GM21526 (cell line): ENCODE measurements around the gene CRBN.

Experiments used
- ATAC-seq: cut with Tn5 transposase; IDR thresholded peaks from one replicate; pipeline ENCODE4 v1.9.1; 2021; ENCODE audit warnings: moderate library complexity; ENCODE audit not compliant: unreplicated experiment, low FRiP score

Gene CRBN

DNA sequence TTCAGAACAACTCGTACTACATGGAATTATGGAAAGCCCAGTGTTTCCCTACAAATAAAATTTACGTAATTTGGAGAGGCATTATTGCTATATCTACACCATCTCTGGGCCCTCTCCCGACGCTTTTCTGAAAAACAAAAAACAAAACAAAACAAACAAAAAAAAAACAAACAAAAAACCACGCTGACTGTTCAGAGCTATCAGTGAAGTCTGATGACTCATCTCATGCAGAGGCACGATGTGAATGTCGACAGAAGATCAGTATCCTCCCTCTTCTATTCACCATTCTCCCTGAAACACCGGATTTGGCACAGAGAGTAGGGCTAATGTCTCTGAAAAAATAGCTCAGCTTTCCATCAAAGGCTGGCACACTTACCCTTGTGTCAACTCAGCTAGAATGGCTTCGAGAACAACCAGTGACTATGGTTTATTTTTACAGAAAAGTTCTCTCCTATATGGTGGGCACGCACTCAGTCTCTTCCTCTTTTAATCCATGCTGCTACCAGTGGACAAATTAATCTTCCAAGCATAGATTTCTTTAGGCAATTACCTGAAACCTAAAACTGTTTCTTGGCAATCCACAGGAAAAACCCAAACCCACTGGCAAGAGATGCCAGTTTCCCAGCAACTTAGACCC lies 1.5 kb downstream of the CRBN start:
- ATAC-seq, result no peak

DNA sequence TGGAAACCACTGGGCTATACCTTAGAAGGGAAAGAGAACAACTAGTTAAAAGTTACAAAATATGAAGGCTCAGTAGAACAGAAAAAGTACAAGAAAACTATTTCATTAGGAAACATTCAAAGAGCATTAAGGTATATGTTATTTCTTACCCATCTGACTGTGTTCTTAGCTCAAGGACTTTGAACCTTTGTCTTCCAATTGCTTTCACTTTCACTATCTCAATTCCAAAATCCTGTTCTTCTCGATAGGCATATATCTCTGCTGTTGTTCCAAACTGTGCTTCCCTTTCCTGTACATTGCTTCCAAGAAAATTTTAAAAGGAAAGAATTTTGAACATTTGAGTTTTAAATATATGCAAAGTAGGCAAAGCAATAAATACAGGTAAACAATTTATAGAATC lies 6.9 kb downstream of the CRBN start:
- no peak for ATAC-seq

DNA sequence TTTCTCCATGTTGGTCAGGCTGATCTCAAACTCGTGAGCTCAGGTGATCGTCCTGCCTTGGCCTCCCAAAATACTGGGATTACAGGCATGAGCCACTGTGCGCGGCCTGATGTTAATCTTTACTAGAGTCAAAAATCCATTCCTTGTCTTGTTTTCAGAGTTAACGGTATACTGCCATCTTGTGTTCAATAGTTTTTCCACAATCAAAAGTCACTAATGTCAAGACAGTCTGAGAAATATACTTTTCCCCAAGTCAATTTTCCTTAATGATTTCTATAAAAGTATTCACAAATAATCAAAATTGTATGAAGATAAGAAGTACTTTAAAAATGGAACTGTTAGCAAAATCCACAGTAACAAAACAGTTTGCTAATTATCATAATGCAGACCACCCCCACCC lies 8.5 kb downstream of the CRBN start:
- ATAC-seq, result no peak

DNA sequence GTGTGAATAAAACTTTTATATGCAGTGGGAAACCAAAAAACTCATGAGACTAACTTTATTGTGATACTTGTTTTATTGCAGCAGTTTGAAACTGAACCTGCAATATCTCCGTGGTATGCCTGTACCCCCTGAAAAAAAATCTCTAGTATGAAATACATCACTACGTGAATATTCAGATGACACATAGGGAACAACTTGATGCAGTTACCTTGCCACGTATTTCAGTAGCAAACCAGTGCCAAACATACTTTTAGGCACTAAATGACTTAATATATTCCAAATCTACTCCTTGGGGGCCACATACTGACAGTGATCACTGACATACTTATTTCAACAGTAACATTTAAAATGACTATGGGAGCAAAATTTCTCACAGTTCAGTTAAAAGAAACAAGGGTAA lies 13.8 kb downstream of the CRBN start:
- no peak for ATAC-seq

DNA sequence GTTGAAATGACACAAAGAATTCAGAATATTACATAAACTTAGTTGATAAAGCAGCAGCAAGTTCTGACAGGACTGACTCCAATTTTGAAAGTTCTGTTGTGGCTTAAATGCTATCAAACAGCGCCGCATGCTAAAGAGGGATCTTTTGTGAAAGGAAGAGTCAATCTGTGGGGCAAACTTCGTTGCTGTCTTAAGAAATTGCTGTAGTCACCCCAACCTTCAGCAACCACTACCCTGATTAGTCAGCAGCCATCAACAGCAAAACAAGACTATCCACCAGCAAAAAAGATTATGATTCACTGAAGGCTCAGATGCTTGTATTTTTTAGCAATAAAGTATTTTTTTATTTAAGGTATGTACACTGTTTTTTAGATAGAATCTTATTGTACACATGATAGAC lies 14.2 kb downstream of the CRBN start:
- no peak for ATAC-seq

DNA sequence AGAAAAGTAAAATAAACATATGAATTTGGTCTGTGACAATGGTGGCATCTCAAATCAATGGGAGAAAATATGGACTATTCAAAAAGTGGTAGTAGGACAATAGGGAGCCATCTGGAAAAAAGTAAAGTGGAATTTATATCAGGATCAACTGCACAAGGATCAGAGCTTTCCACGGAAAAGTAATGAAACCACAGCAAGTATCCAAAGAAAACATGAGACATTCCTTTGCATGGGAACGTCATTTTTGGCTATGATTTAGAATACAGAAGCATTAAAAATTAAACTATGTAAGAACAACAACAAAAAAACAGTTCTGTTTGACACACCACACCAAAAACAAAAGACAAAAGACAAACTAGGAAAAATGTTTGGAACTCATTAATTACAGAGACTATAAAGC lies 18.7 kb downstream of the CRBN start:
- no peak for ATAC-seq

DNA sequence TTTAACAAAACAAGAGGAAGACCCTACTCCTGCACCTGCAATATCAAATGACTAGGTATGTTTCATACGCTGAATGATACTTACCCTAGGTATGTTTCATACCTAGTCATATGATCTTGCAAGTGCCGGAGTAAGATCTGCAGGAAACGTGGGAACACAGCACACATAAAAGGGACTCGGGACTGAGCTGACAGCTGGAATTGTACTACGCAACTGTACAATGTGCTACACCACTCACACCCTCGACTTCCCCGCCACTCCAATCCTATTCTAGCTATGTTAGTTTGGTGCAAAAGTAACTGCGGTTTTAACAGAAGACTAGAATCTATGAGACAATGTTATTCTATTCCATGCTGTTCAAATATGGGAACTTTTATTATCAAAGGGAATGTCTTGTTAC lies 22.0 kb downstream of the CRBN start:
- no peak for ATAC-seq

DNA sequence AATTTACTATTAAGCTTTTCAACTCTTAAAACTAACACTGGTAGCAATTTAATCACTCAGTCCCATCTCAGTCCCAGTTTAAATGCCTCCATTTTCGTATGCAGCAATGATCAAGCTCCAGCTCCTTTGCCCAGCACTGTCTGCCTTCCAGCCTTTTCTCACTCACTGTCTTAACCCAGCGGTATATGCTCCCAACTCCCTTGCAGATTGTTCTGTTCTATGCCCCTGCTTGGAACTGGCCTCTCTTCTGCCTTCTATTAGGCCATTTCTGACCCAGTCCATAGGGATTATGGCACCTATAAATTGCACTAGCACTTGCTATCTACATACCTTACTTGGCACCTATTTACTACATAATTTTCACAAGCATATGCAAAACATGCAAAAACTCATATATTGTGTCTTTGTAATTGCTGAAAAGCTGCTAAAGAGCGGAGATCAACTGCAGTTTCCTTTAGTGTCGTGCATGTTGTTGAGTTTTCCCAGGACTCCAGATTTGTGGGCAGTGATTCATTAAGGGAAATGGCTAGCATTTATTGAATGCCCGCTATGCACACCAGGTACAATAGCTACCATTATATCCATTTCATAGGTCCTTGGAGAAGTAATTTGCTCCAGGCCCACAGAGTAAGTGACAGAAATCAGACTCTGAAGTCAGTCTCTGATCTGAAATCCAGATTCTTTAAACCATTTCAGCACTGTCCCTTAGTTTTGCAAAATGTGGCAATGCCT lies 24.4 kb downstream of the CRBN start:
- no peak for ATAC-seq

DNA sequence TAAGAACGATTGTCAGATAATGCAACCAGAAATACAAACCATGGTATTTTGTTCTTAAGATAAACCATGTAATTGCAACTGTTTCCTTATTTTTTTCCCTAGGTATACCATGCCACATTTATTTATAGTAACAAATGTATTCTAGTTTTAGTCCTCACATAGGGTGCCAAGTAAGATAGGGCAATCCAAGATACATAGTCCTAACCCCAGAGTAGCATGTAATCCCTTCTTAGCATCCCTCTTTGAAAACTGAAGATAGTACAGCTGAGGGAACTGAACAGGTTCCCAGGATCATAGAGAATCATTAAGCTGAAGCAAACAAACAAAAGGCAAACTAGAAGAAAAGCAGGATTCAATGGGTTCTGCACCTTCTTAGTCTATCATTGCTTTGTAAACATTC lies 28.0 kb downstream of the CRBN start:
- ATAC-seq, result no peak

DNA sequence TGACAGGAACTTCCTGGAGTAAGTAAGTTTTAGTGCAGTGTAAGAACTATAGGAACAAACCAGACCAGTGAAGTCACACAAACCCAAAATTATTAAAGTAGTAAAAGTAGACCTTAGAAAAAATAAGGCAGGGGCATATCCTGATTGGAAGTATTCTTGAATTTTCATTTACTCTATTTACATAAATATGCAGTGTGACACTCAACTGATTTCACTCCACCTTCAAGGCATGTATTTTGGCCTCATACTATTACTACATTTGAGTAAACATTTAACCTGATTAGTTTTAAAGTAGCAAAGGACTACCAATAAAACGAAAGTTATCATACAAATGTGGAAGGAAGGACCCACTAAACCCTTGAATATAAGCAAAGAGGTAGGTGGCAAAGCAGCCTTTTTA lies 29.9 kb downstream of the CRBN start:
- ATAC-seq, result no peak

DNA sequence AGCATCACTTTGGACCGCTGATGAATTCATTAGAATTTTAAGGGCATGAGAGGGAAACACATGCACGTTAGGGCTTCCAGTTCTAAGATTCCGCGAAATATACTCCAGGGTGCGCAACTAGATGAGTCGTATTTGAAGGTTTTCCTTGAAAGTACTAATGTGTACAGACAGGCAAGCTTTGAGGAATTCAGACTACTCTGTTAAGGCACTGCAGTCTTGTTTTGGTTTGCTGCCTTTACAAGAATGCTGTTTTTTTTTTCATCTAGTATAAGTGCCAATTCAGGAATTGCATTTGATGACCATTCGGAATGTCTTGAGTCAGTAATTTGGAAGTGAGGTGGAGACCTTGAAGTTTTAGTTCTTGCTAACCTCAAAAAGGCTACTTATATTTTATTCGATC lies 33.7 kb downstream of the CRBN start:
- ATAC-seq, result no peak

DNA sequence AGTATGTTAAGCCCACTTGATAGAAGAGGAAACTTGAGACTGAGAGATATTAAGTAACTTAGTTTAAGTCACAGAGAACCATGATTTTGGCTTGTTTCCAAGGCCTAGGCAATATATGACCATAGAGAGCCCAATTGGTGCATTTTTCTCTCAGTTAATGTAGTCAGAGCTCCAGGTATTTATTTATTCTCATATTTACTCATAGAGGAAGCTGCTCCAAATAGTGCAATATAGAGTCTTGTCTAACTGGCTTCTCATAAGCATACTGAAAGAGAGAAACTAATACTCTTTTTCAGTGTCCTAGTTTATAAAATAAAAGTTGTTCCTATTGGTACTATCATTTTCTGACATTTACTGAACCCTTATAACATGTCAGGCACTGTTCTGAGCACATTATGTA lies 37.6 kb downstream of the CRBN start:
- ATAC-seq, result no peak

DNA sequence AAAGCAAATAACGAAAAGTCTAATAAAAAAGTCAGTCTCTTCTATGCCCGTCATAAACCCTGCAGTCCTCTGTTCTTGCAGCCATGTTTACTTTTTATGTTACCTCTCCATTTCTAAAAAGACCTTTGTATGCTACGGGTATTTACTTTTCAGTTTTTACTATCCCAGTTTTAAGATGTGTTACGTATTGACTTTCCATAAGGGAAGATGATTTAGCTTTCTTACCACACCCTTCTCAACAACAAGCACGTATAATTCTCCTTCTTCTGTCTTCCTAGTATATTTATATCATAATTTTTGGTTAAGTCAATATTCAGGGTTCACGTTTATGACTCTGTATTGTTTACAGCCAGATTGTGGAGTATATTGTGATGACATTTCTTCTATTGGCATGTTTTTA lies 42.0 kb downstream of the CRBN start:
- no peak for ATAC-seq

DNA sequence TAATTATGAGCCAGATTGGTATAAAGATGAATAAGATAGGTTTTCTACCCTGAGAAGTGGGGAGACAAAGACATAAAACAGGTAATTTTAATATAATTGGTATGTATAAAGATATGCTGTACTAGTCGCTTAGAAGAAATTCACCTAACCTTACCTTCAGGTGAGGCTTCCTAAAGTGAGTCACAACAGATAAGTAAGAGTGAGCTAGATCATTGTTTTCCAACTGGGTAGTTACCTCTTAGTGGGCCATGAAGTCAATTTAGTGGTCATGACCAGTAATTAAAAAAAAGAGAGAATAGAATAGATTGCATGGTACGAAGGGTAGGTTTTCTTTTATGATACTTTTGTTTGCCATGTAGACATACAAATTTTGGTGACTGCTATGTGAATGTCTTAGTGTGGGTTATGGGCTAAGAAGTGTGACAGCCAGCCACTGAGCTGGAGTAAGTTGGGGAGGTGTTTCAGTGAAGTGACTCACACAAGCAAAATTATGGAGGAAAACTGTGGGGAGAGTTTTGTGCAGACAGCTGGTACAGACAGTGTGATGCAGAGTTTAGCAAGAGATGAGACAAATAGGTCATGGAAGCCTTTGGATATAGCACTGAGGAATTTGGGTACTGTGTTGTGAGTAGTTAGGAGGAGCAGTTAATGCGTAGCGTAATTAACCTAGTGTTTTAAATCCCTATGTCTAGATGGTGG lies 44.6 kb downstream of the CRBN start:
- no peak for ATAC-seq

DNA sequence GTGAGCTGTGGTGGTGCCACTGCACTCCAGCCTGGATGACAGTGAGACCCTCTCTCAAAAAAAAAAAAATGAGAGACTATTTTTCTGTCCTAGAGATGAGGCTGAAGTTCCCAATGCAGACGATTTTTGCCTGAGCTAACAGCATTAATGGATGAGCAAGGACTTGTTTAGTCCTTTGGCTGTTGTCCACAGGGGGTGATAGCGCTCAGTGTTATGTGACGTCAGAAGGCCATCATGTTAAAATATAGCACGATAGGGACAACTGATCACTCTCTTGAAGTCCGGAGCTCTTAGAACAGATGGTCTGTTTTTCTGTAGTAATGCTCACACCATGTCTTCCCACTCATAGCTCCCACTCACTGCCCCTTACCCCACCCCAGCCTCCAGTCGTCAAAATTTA lies 46.0 kb downstream of the CRBN start:
- no peak for ATAC-seq

DNA sequence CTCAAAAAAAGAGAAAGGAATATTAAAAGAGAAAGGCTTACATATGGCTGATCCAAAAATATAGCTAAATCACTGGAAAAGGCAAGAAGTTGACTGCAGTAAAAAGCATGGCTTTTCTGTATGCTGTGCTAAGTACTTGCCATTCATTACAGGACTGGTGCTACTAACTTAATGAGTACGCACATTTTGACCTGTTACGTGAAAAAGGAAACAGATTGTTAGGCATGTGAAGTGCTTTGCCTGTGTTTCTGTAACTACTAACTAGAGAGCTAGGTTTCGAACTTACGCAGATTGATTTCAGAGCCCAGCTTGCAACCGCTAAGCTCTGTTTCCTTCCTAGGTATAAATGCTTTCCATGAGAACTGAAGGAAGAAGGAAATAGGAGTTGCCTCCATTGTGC lies 49.9 kb downstream of the CRBN start:
- ATAC-seq, result no peak

DNA sequence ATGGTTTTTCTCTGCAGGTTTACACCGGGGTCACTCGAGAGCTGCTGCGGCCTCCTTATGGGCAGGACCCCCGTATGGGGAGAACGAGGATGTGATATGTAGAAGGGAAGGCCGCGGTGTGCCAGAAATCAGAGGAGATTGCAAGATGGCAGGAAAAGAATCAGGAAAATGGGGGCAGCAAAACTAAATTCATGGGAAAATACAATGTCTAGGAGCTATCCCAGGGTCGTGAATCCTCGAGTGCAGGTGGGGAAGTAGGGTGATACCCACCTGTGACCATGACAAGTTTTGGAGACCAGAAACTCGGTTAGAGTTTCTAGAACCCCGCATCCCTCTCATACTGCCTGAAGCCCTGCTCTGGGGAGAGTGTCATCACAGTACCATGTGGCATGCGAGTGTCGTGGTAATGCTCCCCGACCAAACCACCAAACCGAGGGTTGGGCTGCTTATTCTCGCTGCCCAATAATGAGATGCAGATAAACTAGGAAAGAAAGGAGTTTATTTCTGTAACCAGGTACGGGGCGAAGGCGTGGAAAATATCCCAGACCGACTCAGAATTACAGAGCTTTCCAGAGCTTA lies 52.0 kb downstream of the CRBN start:
- peak; percentile 38 for ATAC-seq

DNA sequence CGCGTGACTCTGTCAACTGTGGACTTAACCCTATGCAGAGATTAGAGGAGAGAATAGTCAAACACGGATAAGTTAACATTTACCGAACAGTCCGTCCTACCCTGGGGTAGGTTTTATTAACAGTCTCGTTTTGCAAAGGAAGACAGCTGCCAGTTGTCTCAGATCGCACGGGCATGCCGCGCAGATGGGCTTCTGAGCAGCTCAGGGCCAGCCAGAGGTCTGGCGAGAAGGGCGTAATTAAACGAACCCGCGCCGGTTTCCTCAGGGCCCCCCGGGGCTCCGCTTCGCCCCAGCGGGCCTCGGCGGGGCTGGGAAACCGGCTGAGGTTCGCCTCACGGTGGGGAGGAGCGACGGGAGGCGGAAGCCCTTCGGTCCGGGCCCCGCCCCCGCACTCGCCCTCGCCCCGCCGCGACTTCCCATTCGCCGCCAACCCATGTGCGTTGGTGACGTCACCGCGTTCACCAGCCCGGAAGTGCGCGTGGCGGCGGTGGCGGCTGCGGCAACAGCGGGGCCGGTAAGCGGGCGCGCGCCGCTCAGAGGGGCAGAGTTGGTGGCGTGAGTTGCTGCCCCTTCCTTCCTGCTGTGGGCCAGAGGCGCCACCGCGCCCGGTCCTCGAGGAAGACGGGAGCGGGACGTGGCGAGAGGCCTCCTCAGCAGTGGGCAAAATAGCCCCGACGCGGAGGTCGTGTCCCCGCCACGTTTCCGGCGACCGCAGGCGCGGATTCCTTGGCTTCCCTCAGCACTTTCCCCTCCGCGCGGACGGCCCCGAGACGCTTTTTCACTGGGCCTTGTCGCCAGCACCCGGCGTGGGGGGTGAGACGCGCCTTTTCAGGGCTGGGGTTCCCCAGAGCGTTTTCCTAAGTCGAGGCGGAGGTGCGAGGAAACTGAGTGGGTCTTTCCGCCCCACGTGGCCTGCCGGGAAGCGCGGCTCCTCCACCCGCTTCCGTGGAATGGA lies 52.7 kb downstream of the CRBN start, which contains the start of gene TRNT1:
Gene TRNT1 (plus strand): TSS at position 464 of the 955 bp plus-strand sequence. CDS start 2,101 bp downstream, outside the sequence.
- peak; percentile 95 for ATAC-seq

DNA sequence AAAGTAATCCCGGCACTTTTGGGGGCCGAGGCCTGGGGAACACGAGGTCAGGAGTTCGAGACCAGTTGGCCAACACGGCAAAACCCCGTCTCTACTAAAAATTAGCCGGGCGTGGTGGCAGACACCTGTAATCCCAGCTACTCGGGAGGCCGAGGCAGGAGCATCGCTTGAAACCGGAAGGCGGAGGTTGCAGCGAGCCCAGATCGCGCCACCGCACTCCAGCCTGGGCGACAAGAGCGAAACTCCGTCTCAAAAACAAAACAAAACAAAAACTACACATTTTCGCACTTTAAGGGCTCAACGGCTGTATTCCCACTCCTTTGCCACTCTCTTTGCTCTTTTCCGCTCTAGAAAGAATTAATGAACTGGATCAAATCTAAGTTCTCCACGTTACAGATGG lies 53.5 kb downstream of the CRBN start:
- ATAC-seq, result no peak

DNA sequence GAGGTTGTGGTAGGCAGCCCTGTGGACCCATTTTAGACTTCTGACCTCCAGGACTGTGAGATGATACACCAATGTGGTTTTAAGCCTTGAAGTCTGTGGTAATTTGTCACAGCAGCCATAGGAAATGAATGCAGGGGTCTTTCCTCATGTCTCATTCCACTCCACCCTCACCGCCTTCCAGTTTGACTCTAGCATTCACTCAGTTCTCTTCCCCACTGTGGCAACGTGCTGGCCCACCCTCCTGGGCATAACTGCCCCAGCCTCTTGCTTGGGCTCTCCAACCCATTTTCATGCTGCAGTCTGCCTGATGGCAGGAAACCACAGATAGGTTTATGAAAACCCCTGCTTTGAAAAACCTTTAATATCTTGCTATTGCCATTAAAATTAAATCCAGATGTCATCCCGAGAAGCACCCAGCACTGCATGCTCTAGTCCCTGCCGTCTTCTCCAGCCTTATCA lies 60.1 kb downstream of the CRBN start:
- no peak for ATAC-seq
